Thyroid gland (tissue), 4 donors: ENCODE measurements around the gene PTCRA.

Experiments used
- CTCF ChIP-seq, 6 experiments: fragments of 200-600 bp in 3 of 6; fragments of 450-650 bp in 3 of 6; sonication (generic) in 3 of 6; IDR thresholded peaks; one replicate each; pipeline ENCODE4 v1.5.1; 2016 to 2019; ENCODE audit warnings: antibody characterized with exemption in 6 of 6, mild to moderate bottlenecking in 2 of 6, inconsistent platforms in 1 of 6, moderate library complexity in 1 of 6
- POLR2A ChIP-seq, 2 donors: fragments of 450-650 bp; IDR thresholded peaks; one replicate each; pipeline ENCODE4 v1.6.1; 2017; ENCODE audit warnings: antibody characterized with exemption in 2 of 2, mild to moderate bottlenecking in 2 of 2, moderate library complexity in 1 of 2

DNA sequence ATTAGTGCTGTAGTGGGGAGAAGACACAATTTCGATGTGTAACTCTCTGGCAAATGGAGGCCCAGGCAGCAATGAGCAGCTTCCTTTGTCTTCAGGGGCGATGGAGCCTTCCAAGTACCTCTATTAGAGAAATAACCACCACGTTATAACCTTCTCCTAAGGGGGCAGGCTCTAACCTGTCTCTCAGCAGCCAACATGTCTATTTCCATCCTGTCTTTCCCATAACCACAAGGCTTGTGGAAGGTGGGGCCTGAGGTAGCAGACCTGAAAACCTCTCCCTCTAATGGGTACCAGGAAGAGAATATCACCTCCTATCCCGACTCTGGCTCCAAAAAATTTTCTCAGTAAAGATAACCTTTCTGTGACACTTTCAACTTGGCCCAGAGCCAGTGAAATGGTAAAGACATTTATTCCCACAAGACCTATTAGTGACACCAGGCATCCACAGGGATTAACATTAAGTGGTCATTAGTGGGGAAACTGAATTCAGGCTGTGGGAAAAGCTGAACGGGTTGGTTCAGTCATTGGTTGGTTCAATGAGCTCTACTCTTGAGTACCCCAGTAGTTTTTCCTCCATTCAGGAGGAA is 59.2 kb downstream of the PTCRA start:
- TF ChIP-seq POLR2A (IDR thresholded peaks at IDR 0.05) (no peak), CTCF (IDR thresholded peaks at IDR 0.05) (no peak)
